PFSK-1 (cell line): Measurements from ENCODE around the gene SCNM1.

ENCODE experiments used
- FOXP2 ChIP-seq: optimal IDR thresholded peaks from 2 replicates; pipeline ENCODE3; 2011; ENCODE audit warnings: borderline replicate concordance, control low read depth, inconsistent platforms; ENCODE audit not compliant: insufficient read depth; ENCODE audit errors: extremely low read length, extremely low read depth
- POLR2AphosphoS5 ChIP-seq: IDR thresholded peaks from 2 replicates; pipeline ENCODE4 v1.6.1; 2012; ENCODE audit warnings: low read depth, mild to moderate bottlenecking, control low read depth, low read length, moderate library complexity
- REST ChIP-seq, 2 experiments: IDR thresholded peaks; 2 replicates each; pipeline versions ENCODE4 v1.6.1 to v1.8.0; 2011 to 2012; ENCODE audit warnings: low read depth in 2 of 2, low read length in 2 of 2, control low read depth in 1 of 2, inconsistent platforms in 1 of 2, mild to moderate bottlenecking in 1 of 2, moderate library complexity in 1 of 2; ENCODE audit not compliant: insufficient read depth in 1 of 2
- SIN3A ChIP-seq: IDR thresholded peaks from 2 replicates; pipeline ENCODE4 v1.6.1; 2012; ENCODE audit warnings: mild to moderate bottlenecking, low read length, moderate library complexity, borderline replicate concordance; ENCODE audit not compliant: insufficient read depth
- TAF1 ChIP-seq: IDR thresholded peaks from 2 replicates; pipeline ENCODE4 v1.6.1; 2012; ENCODE audit warnings: low read length, control low read depth, borderline replicate concordance; ENCODE audit not compliant: insufficient read depth

The SCNM1 gene

GRCh38 chr1:151134991-151135390 is 31.0 kb upstream of the SCNM1 start:
- no peak for TF ChIP-seq SIN3A
- no peak for TF ChIP-seq REST (IDR thresholded peaks at IDR 0.05; ENCODE audit: insufficient read depth in 1 of 2, low read depth in 2 of 2, low read length in 2 of 2)
- TF ChIP-seq FOXP2, result no peak
- TF ChIP-seq POLR2AphosphoS5, result no peak
- TF ChIP-seq TAF1, result no peak

GRCh38 chr1:151135433-151136385 is 30.2 kb upstream of the SCNM1 start:
- TF ChIP-seq POLR2AphosphoS5 (no peak), REST (IDR thresholded peaks at IDR 0.05; ENCODE audit: insufficient read depth in 1 of 2, low read depth in 2 of 2, low read length in 2 of 2) (no peak), TAF1 (no peak), FOXP2 (no peak), SIN3A (no peak)

GRCh38 chr1:151137789-151138188 is 28.2 kb upstream of the SCNM1 start:
- TF ChIP-seq POLR2AphosphoS5, result no peak
- no peak for TF ChIP-seq REST (IDR thresholded peaks at IDR 0.05; ENCODE audit: insufficient read depth in 1 of 2, low read depth in 2 of 2, low read length in 2 of 2)
- TF ChIP-seq FOXP2, result no peak
- TF ChIP-seq TAF1, result no peak
- TF ChIP-seq SIN3A, result no peak

- TF ChIP-seq FOXP2, result no peak
- no peak for TF ChIP-seq SIN3A
- no peak for TF ChIP-seq REST (IDR thresholded peaks at IDR 0.05; ENCODE audit: insufficient read depth in 1 of 2, low read depth in 2 of 2, low read length in 2 of 2)
- no peak for TF ChIP-seq POLR2AphosphoS5
- TF ChIP-seq TAF1, result no peak
These were observed 23.4 kb upstream of the SCNM1 start for GRCh38 chr1:151142411-151143056.
